Measurements from ENCODE around the gene SLPI. TPM values are rescaled to one million over a fixed set of nuclear protein-coding genes. Genes with fewer than 3 reads are reported as not detected.

The SLPI gene, protein sequence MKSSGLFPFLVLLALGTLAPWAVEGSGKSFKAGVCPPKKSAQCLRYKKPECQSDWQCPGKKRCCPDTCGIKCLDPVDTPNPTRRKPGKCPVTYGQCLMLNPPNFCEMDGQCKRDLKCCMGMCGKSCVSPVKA
- 0.82 TPM for total RNA-seq (ENCODE audit: unreplicated experiment)
- long read RNA-seq, result 0 reads

DNA sequence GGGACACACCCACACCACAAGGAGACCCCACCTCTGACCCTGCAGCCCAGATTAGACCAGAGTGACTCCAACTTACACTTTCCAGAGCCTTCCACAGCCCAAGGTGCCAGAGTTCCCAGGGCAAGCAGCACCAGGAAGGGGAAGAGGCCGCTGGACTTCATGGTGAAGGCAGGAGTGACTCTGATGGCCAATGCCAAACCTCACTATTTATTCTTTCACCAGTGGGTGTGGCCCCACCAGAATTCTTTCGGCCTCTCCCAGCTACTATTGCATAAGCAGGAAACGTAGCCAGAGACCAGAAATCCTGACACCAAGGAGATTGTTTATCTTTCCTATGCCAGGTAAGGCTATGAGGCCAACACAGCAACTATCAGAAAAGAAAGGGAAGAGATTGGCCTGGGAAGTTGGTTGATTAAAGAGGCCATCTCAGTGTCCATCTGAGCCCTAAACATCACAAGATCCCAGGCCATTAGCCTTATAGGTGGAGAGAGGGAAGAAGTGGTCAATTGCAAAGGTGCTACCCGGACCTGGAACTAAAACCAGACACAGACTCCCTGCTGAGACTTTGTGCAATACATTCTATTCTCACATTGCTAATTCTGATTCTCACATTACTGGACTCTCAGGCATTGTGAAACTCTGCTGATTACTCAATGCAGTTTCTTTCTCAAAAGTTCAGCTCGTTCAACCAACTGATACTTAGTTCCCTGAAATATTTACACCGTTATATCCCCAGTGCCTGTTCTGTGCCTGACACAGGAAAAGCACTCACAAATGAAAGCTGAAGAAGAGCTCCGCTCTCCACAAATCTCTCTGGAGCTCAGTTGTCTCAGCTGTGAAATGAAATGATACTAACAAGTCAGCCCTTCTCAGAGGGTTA, at the start of gene SLPI:
TSS of gene SLPI (minus strand) at position 182 of the 880 bp plus-strand sequence. CDS start at position 161, 21 bp downstream.
- H3K27ac Mint-ChIP-seq (ENCODE audit: unreplicated experiment), result no peak within 1 kb of the TSS
- no peak within 1 kb of the TSS for H3K4me3 Mint-ChIP-seq (ENCODE audit: unreplicated experiment)
- no peaks in the 10 kb centered on the region for H3K36me3 Mint-ChIP-seq (ENCODE audit: low read depth, unreplicated experiment)
- TF ChIP-seq CTCF (IDR thresholded peaks at IDR 0.05; ENCODE audit: unreplicated experiment), result no peak
- peaks cover 27% of the 10 kb centered on the region for H3K4me1 Mint-ChIP-seq (ENCODE audit: unreplicated experiment)
- no peaks in the 10 kb centered on the region for H3K9me3 Mint-ChIP-seq (ENCODE audit: unreplicated experiment)
- DNase-seq (ENCODE audit: low spot score), result no peak
- peaks cover 2% of the 10 kb centered on the region for H3K27me3 Mint-ChIP-seq (ENCODE audit: unreplicated experiment)

DNA sequence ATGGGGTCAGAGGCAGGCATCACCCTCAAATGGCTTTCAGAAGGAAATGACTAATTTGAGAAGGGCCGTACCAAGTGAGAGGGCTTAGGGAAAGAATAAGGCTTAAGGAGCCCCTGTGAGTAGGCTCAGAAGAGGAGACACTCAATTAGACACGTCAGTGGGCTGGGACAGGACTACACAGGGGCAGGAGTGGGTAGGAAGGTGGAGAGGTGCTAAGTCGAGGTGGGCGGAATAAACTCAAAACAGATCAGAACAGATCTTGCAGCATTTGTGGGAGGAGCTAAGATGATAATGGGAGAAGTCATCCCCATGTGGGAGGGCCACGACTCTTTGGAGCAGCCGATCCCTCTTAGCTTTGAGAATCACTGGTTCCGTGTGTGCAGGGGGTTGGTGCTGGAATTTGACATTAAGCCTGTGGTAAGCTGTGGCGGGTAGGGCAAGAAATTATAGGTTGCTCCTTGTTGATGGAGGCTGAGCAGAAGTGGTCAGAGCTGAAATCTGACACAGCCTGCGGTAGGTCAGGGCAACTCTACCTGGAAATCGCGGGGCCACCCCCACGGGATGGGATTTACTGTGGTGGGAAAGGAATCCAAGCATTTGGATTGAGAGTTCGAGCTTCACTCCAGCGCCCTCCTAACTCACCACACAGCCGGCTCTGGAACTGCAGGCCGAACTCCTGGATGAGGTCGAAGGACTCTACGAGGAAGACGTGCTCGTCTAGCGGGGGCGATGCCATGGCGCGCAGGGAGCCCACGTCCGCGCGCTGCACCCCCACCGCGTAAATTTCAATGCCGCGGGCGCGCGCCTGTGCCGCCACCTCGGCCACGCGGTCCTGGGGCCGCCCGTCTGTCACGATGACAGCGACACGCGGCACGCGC, 49.5 kb upstream of the SLPI start:
- Mint-ChIP-seq H3K4me3 (ENCODE audit: unreplicated experiment) (peak overlapping the region; percentile 8), H3K4me1 (ENCODE audit: unreplicated experiment) (no peaks in the 10 kb centered on the region), H3K36me3 (ENCODE audit: low read depth, unreplicated experiment) (no peaks in the 10 kb centered on the region), H3K9me3 (ENCODE audit: unreplicated experiment) (no peaks in the 10 kb centered on the region), H3K27ac (ENCODE audit: unreplicated experiment) (no peak overlapping the region), H3K27me3 (ENCODE audit: unreplicated experiment) (peaks cover 10% of the 10 kb centered on the region)
- no peak for DNase-seq (ENCODE audit: low spot score)
- TF ChIP-seq CTCF (IDR thresholded peaks at IDR 0.05; ENCODE audit: unreplicated experiment), result no peak

- peaks cover 10% of the 10 kb centered on the region for H3K27me3 Mint-ChIP-seq (ENCODE audit: unreplicated experiment)
These were observed 47.5 kb upstream of the SLPI start for GRCh38 chr20:45301824-45302271.

DNA sequence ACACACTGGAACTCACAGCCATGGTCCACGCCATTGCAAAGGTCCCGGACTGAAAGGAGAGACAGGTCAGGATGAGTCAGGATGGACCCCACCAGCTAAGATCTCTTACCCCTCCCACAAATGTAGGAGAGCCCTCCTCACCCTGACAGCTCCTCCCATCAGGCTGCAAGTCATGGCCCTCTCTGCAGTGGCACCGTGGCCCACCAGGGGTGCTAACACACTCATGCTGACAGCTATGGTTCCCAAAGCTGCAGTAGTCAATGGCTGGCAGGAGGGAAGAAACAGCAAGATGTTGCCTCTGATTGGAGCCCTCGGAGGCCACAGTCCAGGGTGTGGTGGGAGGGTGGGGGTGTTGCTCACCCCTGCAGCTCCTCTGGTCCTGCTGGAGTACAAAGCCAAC, 46.6 kb upstream of the SLPI start:
- Mint-ChIP-seq H3K27ac (ENCODE audit: unreplicated experiment) (no peak overlapping the region), H3K9me3 (ENCODE audit: unreplicated experiment) (no peaks in the 10 kb centered on the region), H3K4me1 (ENCODE audit: unreplicated experiment) (no peaks in the 10 kb centered on the region), H3K4me3 (ENCODE audit: unreplicated experiment) (no peak overlapping the region), H3K27me3 (ENCODE audit: unreplicated experiment) (peaks cover 10% of the 10 kb centered on the region), H3K36me3 (ENCODE audit: low read depth, unreplicated experiment) (no peaks in the 10 kb centered on the region)
- TF ChIP-seq CTCF (IDR thresholded peaks at IDR 0.05; ENCODE audit: unreplicated experiment), result peak; percentile 52
- peak; percentile 74 for DNase-seq (ENCODE audit: low spot score)

More at GRCh38 chr20:45301824-45302271, 47.5 kb upstream of the SLPI start:
- TF ChIP-seq CTCF (IDR thresholded peaks at IDR 0.05; ENCODE audit: unreplicated experiment), result no peak
- Mint-ChIP-seq H3K4me3 (ENCODE audit: unreplicated experiment) (no peak overlapping the region), H3K9me3 (ENCODE audit: unreplicated experiment) (no peaks in the 10 kb centered on the region), H3K4me1 (ENCODE audit: unreplicated experiment) (no peaks in the 10 kb centered on the region), H3K27ac (ENCODE audit: unreplicated experiment) (no peak overlapping the region), H3K36me3 (ENCODE audit: low read depth, unreplicated experiment) (no peaks in the 10 kb centered on the region)
- DNase-seq (ENCODE audit: low spot score), result no peak
